Gastroesophageal sphincter (tissue), 3 donors: ENCODE results near the gene SSTR3.

Experiments
- CTCF ChIP-seq, 4 experiments: fragments of 200-600 bp in 2 of 4; fragments of 450-650 bp in 2 of 4; sonication (generic) in 1 of 4; IDR thresholded peaks; one replicate each; pipeline ENCODE4 v1.5.1; 2017 to 2019; ENCODE audit warnings: antibody characterized with exemption in 4 of 4, mild to moderate bottlenecking in 2 of 4, moderate library complexity in 2 of 4
- EP300 ChIP-seq: sonication (generic); formaldehyde crosslinking; IDR thresholded peaks from one replicate; pipeline ENCODE4 v1.6.1; 2017; ENCODE audit warnings: antibody characterized with exemption, mild to moderate bottlenecking
- POLR2A ChIP-seq, 2 donors: fragments of 450-650 bp; IDR thresholded peaks; one replicate each; pipeline ENCODE4 v1.6.1; 2017; ENCODE audit warnings: antibody characterized with exemption in 2 of 2, mild to moderate bottlenecking in 2 of 2, moderate library complexity in 1 of 2
- POLR2AphosphoS5 ChIP-seq: sonication (generic); formaldehyde crosslinking; IDR thresholded peaks from one replicate; pipeline ENCODE4 v1.6.1; 2017; ENCODE audit warnings: antibody characterized with exemption

- TF ChIP-seq CTCF (IDR thresholded peaks at IDR 0.05) (no peak), POLR2AphosphoS5 (no peak), POLR2A (IDR thresholded peaks at IDR 0.05) (no peak), EP300 (no peak)
Observed at GRCh38 chr22:37155971-37156370, 56.3 kb downstream of the SSTR3 start.
